HG02852 (cell line): Measurements from ENCODE around the gene ZSCAN30.
A peak's percentile ranks its signal among the peaks of the same experiment; 100 is the strongest.

Experiments
- ATAC-seq: cut with Tn5 transposase; IDR thresholded peaks from one replicate; pipeline ENCODE4 v1.9.1; 2021; ENCODE audit warnings: mild to moderate bottlenecking, moderate library complexity; ENCODE audit not compliant: unreplicated experiment

ZSCAN30 gene

GRCh38 chr18:35290094-35290735 is at the start of gene ZSCAN30:
Gene ZSCAN30, minus strand, starts transcription at chr18:35290229. Its CDS starts 25,877 bp downstream, at chr18:35264352.
- peak; percentile 94 for ATAC-seq

- no peak for ATAC-seq
Observed at GRCh38 chr18:35337286-35337685, 47.3 kb upstream of the ZSCAN30 start.

- no peak for ATAC-seq
Observed at GRCh38 chr18:35335866-35336265, 45.8 kb upstream of the ZSCAN30 start.

- no peak for ATAC-seq
Observed at GRCh38 chr18:35334821-35335220, 44.8 kb upstream of the ZSCAN30 start.

- ATAC-seq = no peak
Observed at GRCh38 chr18:35334212-35334611, 44.2 kb upstream of the ZSCAN30 start.

- no peak for ATAC-seq
Observed at GRCh38 chr18:35331367-35332087, 41.5 kb upstream of the ZSCAN30 start.

GRCh38 chr18:35328868-35329267 is 38.8 kb upstream of the ZSCAN30 start:
- ATAC-seq = no peak

- ATAC-seq = no peak
Observed at GRCh38 chr18:35326695-35327387, 36.8 kb upstream of the ZSCAN30 start.

GRCh38 chr18:35324926-35325655 is 35.1 kb upstream of the ZSCAN30 start:
- ATAC-seq = no peak

- ATAC-seq = no peak
Observed at GRCh38 chr18:35322486-35323458, 32.7 kb upstream of the ZSCAN30 start.

GRCh38 chr18:35311496-35311895 is 21.5 kb upstream of the ZSCAN30 start:
- no peak for ATAC-seq

GRCh38 chr18:35306588-35307250 is 16.7 kb upstream of the ZSCAN30 start:
- ATAC-seq = no peak

GRCh38 chr18:35303610-35304009 is 13.6 kb upstream of the ZSCAN30 start:
- no peak for ATAC-seq

GRCh38 chr18:35296060-35296459 is 6.0 kb upstream of the ZSCAN30 start:
- no peak for ATAC-seq

- no peak for ATAC-seq
Observed at GRCh38 chr18:35291166-35291565, 1.1 kb upstream of the ZSCAN30 start.

GRCh38 chr18:35289727-35290093 is 319 bp downstream of the ZSCAN30 start:
- ATAC-seq = peak; percentile 27

- ATAC-seq = no peak
Observed at GRCh38 chr18:35289293-35289692, 736 bp downstream of the ZSCAN30 start.

GRCh38 chr18:35284841-35285240 is 5.2 kb downstream of the ZSCAN30 start:
- ATAC-seq = no peak

GRCh38 chr18:35283923-35284794 is 5.9 kb downstream of the ZSCAN30 start:
- no peak for ATAC-seq
